Measurements from ENCODE around the gene PLPP1.
"Not testable (repeated sequence)": the region's sequence is repeated elsewhere in the genome, so short reads cannot be mapped to it uniquely, and the experiment has no call there.

Gene PLPP1

DNA sequence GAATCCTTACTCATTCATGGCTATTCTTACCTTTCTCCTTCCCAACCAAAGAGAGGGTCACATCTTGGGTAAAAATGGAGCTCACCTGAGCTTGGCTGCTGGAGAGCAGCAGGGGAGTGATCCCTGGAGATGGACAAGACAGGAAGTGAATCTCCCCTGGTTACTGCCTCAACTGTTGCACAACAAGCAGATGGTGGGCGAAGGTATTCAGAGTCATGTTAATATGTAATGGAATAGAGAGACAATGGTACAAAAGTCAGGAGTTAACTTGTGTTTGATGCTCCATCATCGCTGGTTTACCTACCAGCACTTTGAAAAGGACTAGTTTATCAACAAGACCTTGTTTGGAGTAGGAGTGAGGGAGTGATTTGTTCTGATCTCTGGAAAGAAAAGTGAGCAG lies 13.0 kb upstream of the PLPP1 start:
- no peak for DNase-seq (ENCODE audit: extremely low spot score, insufficient read length, low read depth)
- no peak for FAIRE-seq

DNA sequence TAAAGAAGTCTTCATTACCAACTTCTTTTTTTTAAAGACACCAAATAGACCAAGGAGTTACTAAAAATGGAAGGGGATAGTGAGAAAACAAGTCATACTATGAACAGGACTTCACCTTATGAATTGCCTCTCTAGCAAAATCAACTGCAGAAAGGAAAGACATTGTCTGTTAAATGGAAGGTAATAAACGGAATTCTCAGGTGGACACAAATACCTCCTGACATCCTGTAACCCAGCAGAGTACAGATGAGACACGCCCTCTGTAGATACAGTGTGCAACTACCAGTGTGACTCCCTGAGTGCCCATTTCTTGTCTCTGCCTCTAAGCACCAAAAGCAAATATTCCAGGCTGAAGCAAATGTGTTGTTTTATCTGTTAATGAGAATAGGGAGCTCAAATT lies 12.2 kb upstream of the PLPP1 start:
- FAIRE-seq (peak; percentile 35), DNase-seq (ENCODE audit: extremely low spot score, insufficient read length, low read depth) (no peak)

DNA sequence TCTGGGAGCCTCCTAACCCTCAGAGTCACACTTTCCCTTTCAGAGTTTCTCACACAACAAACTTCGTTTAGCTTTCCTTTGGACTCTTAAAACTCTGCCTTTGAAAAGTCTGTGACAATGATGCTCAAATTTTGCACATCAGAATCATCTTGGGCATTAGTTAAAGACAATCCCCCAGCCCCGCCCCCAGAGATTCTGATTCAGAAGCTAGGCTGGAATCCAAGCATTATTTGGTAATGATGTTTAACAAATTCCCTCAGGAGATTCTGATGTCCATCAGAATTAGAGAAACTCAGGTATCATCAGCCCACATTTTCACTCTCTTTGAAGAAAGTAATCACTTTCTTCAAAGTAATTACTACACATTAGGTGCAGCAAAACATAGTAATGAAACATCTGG lies 9.6 kb upstream of the PLPP1 start:
- FAIRE-seq: no peak
- DNase-seq (ENCODE audit: extremely low spot score, insufficient read length, low read depth): no peak

DNA sequence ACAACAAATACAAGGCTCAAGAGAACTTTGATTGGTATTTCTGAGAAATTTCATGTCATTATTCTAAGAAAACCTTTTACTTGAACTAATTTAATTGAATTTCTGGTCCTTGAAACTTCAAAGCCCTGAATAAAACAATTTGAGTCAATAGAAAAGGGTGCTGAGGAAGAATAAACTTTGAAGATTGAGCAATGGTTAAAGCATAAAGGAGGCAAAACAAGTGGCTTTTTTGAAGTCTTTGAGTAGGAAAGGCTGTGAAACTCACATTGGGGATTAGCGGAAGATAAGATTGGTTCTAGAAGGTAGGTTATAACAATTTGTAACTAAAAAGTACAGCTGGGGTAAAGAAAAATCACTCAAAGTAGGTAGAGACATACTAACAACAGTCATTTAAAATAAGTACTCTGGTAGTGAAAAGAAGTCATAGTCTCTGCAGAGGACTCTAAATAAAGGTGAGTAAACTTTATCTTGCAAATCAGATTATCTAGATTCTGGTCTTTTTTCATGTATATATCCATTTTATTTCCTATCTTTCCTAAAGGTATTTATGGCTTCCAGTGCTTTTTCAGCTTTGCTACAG lies 6.4 kb upstream of the PLPP1 start:
- FAIRE-seq (no peak), DNase-seq (ENCODE audit: extremely low spot score, insufficient read length, low read depth) (no peak)

DNA sequence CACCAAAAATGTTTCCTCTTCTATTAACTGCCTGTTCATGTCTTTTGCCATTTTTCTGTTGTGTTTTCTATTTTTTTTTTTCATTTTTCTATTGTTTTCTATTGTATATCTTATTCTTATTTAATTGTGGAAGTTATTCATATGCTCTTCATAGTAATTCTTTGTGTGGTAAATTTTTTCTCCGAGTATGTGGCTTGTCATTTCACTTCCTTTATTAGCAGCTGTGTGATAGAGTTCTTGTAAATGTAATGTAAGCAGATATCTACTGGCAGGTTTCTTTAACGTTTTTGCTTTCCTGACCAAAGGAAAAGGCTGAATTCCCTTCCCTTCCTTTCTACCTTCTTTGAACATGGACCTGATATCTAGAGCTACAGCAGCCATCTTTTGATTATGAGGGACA lies 5.8 kb upstream of the PLPP1 start:
- FAIRE-seq: peak; percentile 51

DNA sequence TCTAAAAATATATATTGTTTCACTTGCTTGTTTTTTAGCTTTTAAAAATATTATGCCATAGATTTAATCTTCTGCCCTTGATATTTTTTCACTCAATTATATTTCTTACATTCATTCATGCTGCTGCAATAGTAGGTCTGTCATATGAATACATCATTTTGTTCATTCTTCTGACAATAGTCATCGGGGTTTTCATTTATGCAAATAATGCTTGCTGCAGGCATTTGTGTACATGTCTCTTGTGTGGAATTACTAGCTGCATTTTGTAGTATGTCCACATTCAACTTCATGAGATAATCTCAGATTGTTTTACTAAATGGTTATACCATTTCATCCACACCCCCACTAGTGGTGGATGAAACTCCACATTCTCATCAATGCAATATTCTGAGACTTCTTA lies 5.3 kb upstream of the PLPP1 start:
- DNase-seq (ENCODE audit: extremely low spot score, insufficient read length, low read depth): no peak
- peak; percentile 29 for FAIRE-seq

More for the DNA sequence above, 5.8 kb upstream of the PLPP1 start:
- DNase-seq (ENCODE audit: extremely low spot score, insufficient read length, low read depth): no peak

DNA sequence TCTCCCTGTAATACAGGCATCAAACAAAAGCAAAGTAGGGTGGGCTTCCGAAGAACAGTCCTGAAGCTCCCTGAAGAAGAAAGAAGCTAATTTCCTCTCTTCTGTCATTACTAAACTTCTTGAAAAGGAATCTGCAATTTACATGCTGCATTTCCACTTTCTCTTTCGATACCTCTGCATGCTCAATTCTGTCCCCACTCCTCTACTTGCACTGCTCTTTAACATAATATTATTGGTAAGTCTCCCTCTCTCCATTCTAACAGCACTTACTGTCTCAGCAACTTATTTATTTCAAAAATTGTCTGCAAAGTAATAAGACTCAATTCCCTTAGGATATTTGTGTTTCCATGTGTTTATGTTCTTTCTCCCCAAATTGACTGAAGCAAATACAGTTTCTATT lies 3.9 kb upstream of the PLPP1 start:
- peak; percentile 86 for FAIRE-seq
- DNase-seq (ENCODE audit: extremely low spot score, insufficient read length, low read depth): no peak

DNA sequence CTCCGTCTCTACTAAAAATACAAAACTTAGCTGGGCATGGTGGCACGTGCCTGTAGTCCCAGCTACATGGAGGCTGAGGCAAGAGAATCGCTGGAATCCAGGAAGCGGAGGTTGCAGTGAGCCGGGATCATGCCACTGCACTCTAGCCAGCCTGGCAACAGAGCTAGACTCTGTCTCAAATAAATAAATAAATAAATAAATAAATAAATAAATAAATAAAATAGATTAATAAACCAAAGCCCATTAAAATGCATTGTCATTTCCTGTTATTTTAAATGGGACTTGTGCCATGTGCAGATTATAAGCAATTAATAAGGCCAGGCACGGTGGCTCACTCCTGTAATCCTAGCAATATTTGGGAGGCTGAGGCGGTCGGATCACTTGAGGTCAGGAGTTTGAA lies 2.6 kb upstream of the PLPP1 start:
- DNase-seq (ENCODE audit: extremely low spot score, insufficient read length, low read depth); FAIRE-seq: not testable (repeated sequence)

DNA sequence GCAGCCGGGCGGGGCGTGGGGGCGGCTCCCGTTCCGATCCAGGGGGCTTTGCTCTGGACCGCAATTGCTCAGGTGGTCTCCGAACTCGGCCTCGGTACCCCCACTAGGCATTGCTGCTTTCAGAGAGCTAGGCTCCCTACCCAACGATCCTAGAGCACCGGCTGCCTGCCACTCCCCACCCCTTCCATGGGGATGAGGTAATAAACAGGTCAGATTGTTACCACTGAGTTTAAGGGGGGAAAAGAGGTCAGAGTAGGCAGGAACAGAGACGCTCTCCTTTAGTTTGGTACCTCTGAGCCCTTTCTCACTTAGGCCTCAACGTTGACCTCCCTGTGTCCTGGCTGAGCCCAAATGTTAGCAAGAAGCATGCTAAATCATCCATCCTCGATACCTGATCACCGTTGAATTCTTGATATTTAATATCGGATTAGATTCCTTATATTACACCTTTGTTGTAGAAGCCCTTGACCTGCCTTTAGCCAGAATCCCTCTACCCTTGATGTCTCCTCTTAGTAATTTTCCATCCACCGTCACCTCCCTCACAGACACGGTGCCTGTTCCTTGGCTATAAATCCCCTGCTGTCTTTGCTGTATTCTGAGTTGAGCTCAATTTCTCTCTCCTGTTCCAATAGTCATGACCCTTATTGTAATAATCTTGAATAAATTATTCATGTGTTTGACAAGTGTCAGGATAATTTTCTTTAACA lies 588 bp upstream of the PLPP1 start:
- DNase-seq (ENCODE audit: extremely low spot score, insufficient read length, low read depth): no peak
- FAIRE-seq: peak; percentile 60

DNA sequence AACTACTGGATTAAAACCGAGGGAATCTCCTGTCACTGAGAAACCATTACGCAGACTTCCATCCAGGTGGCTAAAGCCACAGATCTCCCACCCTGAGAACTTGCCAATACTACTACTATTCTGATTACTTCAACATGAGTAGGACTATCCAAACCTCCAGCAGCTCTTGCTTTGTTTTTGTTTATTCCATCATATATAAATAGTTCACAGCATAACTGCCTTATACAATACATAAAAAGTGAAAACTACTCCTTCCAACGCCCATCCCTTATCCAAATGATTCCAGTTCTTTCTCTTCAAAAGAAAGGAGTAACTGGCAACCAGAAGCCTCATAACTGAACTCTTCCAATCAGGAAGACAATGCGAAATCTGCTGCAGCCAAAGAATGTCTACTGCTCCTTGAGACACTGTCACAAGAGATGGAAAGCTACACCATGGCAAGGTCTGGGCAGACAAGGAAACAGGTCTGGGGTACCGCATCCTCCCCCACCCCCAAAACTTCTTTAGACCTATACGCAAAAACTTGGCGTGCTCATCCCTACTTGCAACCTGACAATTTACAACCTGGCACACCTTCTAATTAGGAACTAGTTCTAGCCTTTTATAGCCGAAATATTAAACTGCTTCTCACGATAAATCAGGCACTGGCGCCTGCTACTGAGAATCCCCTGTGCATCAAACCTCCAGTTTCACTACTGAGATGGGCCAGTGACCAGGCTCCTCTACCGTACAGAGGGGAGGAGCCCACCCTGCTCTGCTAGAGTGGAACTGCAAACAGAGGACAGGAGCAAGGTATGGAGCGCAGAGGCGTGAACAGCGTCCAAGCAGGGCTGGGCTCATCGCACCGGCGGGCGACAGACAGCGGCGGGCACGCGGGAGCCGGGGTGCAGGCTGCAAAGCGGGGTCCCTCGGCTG lies 986 bp downstream of the PLPP1 start:
- no peak for DNase-seq (ENCODE audit: extremely low spot score, insufficient read length, low read depth)

DNA sequence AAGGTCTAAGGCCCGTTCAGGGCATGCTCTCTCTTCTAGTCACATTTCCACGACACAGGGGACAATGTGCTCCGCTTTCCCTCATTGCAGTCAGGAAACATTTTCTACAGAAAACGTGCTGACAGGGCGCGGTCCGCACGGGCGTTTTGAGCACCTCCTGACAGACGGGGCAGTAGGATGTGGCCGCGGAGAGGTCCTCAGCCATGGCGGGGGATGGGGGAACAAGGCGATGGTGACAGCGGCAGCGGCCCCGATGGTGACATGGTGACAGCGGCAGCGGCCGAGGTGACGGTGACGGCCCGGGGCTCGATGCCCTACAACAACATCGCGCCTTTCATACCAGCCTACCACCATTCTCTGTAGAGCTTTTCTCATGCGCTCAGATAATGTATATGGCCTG lies 4.1 kb downstream of the PLPP1 start:
- FAIRE-seq (no peak), DNase-seq (ENCODE audit: extremely low spot score, insufficient read length, low read depth) (no peak)

More for the DNA sequence above, 986 bp downstream of the PLPP1 start:
- FAIRE-seq: peak; percentile 72

DNA sequence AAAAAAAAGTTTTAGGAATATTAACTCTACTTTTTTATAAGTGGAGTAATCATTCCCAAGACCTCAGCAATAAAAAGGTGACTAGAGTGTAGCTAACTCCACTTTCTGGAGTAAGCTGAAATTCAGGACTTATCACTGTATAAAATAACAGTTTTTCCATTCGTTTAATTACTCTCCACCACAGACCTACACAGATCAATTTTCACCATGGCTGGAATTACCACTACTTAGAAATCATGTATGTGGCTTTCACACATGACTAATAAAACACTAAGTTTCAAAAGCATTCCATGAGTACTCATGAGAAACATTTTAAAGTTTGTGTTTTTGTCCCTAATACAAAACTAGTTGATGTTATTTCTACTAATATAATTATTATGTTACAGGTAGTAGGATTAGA lies 9.9 kb downstream of the PLPP1 start:
- DNase-seq (ENCODE audit: extremely low spot score, insufficient read length, low read depth) (no peak), FAIRE-seq (no peak)

DNA sequence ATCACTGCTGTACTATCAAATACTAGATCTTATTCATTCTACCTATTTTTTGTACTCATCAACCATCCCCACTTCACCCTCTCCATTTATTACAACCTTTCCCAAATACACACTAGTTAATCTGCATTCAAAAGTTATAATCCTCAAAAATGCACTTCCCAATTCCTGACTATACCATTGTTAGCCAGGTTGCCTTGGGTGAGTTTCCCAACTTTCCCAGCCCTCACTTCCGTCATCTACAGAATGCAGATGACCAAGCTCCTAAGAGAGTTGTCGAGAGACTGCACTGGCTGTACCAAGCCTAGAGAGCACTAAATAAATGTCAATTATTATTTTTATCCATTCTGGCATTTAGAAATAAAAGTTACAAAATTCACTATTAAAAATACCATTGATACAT lies 11.5 kb downstream of the PLPP1 start:
- FAIRE-seq: no peak
- DNase-seq (ENCODE audit: extremely low spot score, insufficient read length, low read depth): no peak

DNA sequence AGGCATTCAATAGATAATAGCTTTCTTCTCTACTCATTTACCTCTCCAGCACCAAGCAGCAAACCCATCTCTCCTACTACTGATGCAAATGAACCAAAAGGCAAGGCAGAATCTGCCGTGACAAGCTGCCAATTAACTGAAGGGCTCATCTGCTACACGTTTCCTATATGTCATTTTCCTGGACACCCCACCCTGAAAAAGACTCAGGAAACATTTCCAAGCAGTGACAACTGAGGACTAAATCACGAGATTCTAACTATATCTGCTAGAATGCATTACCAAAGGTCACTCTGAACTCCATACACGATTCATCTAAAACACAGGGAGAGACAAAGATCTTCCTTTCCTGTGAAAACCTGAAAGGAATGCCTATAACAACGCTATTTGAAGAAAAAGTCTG lies 12.9 kb downstream of the PLPP1 start:
- no peak for DNase-seq (ENCODE audit: extremely low spot score, insufficient read length, low read depth)
- FAIRE-seq: no peak

DNA sequence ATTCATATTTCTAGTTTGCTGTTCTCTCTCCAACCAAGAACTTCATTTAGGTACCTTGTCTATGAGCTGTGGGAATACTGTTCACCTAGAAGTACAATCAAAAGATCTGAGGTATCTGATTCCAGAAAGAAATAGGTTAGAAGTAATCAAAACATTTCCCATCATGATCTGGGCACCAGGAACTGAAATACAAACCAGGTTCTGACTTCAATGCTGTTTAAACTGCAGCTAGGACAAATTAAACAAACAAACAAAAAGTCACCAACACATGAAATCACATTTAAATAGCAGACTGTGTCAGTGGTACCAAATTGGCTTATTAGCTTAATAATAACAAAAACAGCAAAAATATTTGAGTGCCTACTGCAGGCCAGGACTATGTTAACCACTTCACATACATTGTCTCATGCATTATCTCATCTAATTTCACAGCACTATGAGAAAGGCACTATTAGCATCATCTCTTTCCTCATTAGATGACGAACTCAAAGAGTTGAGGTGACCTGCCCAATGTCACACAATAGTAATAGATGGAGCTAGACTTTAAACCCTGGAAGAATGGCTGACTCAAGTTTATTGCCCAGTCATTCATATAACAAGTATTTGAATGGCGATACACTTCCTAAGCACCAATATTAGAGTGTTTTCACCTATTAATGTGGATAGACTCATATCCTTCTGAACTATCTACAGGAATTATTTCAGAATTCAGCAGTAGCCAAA lies 14.5 kb downstream of the PLPP1 start:
- FAIRE-seq (no peak), DNase-seq (ENCODE audit: extremely low spot score, insufficient read length, low read depth) (no peak)

DNA sequence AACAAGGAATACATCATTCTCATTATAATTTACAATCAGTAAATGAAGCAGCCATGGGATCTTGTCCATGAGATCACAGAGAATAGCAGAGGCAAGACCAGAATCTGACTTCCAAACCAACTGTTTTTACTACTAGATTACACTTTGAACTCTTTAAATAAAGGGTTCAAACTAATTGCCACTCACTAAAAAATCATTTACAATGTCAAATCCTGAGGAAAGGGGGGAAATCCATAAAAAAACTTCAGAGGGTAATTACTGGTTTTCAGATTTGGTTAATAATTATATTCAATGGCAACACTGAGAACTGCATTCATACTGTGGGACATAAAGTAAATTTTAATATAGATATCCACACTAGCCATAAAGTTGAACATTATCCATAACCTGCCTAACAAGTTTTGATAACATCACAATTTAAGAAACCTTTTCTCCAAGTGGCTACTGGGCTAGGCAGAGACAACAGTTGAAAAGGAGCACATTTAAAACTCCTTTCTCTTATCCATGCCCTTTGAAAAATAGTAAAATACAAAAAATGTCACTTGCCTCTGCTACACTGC lies 15.9 kb downstream of the PLPP1 start:
- FAIRE-seq (no peak), DNase-seq (ENCODE audit: extremely low spot score, insufficient read length, low read depth) (no peak)

DNA sequence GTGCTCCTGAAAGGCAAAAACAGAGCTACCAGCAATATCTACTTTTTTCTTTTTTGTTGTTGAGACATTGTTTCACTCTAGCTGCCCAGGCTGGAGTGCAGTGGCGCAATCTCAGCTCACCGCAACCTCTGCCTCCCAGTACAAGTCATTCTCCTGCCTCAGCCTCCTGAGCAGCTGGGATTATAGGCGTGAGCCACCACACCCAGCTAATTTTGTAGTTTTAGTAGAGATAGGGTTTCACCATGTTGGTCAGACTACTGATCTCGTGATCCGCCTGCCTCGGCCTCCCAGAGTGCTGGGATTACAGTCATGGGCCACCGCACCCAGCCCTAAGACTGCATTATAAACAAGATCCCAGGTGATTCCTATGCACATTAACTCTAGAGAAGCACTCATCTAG lies 17.0 kb downstream of the PLPP1 start:
- FAIRE-seq: no peak

DNA sequence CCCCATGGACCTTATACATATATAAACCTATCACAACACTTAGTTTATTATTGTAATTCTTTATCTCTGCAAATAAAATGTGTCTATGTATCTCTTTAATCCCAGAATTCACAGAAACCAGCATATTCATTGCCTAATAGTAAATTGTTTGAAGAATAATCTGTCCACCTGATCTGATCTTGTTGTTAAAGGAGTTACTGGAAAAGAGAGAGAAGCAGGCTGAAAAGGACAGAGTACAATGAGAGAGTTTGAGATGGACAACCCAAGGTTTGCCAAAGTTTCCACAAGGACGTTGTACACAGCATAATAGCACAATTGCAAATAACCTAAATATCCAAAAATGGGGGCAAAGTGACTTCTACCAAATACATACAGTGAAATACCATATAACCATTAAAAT lies 23.8 kb downstream of the PLPP1 start:
- FAIRE-seq: no peak

More for the DNA sequence above, 17.0 kb downstream of the PLPP1 start:
- no peak for DNase-seq (ENCODE audit: extremely low spot score, insufficient read length, low read depth)

DNA sequence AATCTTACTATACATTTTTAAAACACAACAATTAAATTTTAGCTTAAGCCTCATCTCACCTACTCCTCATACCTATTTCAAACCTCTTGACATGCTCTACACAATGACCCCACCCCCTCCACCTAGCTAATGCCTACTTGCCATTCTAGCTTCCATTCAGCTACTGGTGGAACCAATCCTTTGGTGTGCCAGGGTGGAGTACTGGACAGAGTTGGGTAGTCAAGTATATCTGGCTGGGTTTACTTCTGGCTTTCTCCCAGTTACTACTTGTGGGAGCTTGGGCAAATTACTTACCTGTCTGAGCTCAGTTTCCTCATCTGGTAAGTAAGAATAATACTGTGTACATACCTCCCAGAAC lies 24.3 kb downstream of the PLPP1 start:
- DNase-seq (ENCODE audit: extremely low spot score, insufficient read length, low read depth): no peak
- no peak for FAIRE-seq

More for the DNA sequence above, 23.8 kb downstream of the PLPP1 start:
- DNase-seq (ENCODE audit: extremely low spot score, insufficient read length, low read depth): no peak
